HFF-Myc (cell line): ENCODE data around the gene GPR32.

Source experiments
- DNase-seq: peaks from one replicate; pipeline ENCODE4 v3.0.0-alpha.2; 2011; ENCODE audit warnings: low read depth; ENCODE audit errors: extremely low read depth
- H3K4me3 ChIP-seq: replicated peaks from 2 replicates; pipeline ENCODE4 v1.5.1; 2011; ENCODE audit warnings: low read depth, mild to moderate bottlenecking, control low read depth, low read length
- TF ChIP-seq, protein P1 (sequence below): IDR thresholded peaks from 2 replicates; pipeline ENCODE4 v1.5.1; 2012; ENCODE audit warnings: mild to moderate bottlenecking, low read depth, low read length, control low read depth; ENCODE audit errors: missing control alignments

Gene GPR32

DNA sequence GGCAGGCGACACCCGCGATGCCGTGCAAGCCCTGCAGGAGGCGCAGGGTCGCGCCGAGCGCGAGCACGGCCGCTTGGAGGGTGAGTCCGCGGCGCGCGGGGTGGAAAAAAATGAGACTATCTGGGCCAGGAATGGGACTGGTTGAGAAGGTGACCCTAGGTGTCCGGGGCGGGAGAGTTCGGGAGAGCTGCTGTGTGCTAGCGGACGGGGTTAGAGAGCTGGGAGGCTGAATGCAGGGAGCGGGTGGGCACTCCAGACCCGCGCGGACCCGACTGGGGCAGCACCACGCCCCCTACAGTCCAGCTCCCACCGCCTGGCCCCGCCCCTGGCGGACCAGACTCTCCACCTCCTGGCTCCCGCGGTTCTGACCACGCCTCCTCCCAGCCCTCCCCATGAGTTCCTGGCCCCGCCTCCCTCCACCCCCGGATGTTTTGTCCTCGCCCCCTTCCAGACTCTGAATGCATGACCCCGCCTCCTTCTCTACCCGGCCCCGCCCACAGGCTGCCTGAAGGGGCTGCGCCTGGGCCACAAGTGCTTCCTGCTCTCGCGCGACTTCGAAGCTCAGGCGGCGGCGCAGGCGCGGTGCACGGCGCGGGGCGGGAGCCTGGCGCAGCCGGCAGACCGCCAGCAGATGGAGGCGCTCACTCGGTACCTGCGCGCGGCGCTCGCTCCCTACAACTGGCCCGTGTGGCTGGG is 45.6 kb upstream of the GPR32 start:
- DNase-seq: peak; percentile 97
- TF ChIP-seq, protein P1, sequence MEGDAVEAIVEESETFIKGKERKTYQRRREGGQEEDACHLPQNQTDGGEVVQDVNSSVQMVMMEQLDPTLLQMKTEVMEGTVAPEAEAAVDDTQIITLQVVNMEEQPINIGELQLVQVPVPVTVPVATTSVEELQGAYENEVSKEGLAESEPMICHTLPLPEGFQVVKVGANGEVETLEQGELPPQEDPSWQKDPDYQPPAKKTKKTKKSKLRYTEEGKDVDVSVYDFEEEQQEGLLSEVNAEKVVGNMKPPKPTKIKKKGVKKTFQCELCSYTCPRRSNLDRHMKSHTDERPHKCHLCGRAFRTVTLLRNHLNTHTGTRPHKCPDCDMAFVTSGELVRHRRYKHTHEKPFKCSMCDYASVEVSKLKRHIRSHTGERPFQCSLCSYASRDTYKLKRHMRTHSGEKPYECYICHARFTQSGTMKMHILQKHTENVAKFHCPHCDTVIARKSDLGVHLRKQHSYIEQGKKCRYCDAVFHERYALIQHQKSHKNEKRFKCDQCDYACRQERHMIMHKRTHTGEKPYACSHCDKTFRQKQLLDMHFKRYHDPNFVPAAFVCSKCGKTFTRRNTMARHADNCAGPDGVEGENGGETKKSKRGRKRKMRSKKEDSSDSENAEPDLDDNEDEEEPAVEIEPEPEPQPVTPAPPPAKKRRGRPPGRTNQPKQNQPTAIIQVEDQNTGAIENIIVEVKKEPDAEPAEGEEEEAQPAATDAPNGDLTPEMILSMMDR: peak; percentile 83

DNA sequence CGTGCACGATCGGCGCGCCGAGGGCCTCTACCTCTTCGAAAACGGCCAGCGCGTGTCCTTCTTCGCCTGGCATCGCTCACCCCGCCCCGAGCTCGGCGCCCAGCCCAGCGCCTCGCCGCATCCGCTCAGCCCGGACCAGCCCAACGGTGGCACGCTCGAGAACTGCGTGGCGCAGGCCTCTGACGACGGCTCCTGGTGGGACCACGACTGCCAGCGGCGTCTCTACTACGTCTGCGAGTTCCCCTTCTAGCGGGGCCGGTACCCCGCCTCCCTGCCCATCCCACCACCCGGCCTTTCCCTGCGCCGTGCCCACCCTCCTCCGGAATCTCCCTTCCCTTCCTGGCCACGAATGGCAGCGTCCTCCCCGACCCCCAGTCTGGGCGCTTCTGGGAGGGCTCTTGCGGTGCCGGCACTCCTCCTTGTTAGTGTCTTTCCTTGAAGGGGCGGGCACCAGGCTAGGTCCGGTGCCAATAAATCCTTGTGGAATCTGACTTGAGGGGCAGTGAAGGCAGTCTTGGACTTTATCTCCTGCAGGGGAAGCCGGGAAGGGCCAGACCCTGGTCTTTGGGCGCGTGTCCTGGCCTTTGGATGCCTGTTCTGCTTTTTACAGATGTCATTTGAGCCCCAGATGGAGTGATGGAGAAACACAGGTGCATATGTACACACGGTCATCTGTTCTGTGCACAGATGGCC is 44.9 kb upstream of the GPR32 start:
- H3K4me3 ChIP-seq: peak overlapping the region; percentile 78
- no peak for DNase-seq
- TF ChIP-seq, protein P1: no peak

More for the DNA sequence above, 45.6 kb upstream of the GPR32 start:
- peak overlapping the region; percentile 78 for H3K4me3 ChIP-seq

DNA sequence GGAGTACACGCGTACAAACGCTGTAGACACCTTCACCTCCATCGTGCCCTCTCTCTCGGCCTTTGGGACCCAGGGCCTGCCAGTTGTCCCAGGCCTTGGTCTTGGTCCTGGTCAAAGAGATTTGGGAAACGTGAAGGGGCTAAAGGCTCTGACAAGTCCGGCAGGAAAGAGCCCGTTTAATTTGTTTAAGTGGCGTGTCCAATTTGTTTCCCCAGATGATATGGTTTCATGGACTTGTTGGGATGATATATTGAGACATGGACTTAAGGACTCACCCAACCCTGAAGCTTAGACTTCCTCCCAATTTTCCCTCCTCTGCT is 44.4 kb upstream of the GPR32 start:
- TF ChIP-seq, protein P1: no peak
- no peak for DNase-seq
- peak overlapping the region; percentile 78 for H3K4me3 ChIP-seq

DNA sequence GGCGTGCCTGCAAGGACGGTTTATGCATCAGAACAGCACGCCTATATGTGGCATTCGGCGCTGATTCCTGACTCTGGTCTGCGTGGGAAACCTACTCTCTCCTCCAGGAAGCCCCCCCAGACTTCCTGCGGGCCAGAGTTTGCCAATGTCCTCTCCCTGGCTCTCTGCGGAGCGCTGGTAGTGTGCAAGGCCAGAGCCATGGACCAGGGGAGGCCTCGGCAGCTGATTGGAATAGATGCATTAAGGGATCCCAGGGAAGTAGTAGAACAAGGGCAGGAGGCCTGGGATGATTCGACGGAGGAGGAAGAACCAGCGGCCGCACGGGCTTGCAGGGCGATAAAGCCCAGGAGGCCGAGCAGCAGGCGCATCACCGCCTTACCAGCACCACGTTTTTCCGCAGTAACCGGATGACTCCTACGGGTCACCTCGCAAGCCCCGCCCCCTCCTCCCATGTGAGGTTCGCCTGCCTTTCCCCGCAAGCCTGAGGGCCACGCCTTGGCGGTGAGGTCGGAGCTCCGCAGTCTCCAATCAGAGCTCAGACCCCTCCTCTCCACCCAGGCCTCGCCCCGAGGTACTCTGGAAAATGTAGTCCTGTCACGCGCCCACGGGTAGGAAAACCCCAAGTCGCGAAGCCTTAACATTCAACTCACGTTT is 42.1 kb upstream of the GPR32 start:
- H3K4me3 ChIP-seq: no peak overlapping the region
- TF ChIP-seq, protein P1: no peak

DNA sequence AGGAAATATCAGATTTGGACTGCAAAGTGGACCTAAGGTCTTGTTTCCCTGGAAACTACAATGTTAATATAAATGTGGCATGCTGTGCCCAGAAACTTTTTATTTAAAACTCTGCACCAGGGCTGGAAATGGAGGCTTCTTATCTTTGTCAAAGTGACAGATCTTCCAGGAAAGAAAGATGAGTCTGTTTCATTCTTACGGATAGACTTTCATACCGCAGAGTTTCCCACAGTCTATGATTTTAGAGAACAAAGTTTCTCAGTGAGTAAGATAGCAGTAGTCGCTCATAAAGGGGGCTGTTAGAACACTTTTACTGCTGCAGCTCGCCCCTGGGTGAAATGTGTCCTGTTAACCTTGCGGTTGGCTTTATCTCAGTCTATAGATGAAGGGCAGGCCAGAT is 40.4 kb upstream of the GPR32 start:
- DNase-seq: no peak
- TF ChIP-seq, protein P1: no peak
- H3K4me3 ChIP-seq: no peak overlapping the region

More for the DNA sequence above, 42.1 kb upstream of the GPR32 start:
- DNase-seq: peak; percentile 63

DNA sequence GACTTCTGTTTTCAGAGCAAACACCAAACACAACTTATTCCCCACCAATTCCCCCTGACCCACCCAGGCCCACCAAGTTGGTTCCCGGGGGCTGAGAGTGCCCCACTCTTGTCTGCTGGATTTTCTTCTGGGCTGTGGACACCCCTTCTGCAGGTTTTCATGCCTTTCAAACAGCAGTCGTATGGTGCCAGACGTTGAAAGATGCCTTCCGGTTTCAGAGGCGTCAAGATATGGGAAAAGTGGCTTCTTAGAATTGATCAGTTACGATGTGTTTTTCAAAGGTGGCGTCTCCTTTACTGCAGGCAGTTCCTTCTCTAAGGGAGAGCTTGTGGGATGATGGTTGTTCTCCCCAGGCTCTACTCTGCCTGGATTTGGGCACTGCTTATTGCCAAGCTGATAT is 34.4 kb upstream of the GPR32 start:
- no peak overlapping the region for H3K4me3 ChIP-seq
- no peak for DNase-seq
- TF ChIP-seq, protein P1: no peak
